Gastrocnemius medialis (tissue), 4 donors: ENCODE measurements around the gene SLC41A1. TPM values are rescaled to one million over a fixed set of nuclear protein-coding genes. Genes with fewer than 3 reads are reported as not detected.

ENCODE experiments used
- ATAC-seq, 2 donors: fragments of 150-250 bp; one replicate each; pipeline ENCODE4 v1.9.1; 2016
- DNase-seq, 2 donors: peaks; one replicate each; pipeline ENCODE4 v3.0.0-alpha.2; 2019
- H3K27ac ChIP-seq, 4 donors: fragments of 200-600 bp; sonication (generic); 1 replicate in 1 of 4; 2 replicates in 3 of 4; pipeline ENCODE4 v1.5.1; 2016 to 2018; ENCODE audit warnings: mild to moderate bottlenecking in 2 of 4, moderate library complexity in 1 of 4
- H3K27me3 ChIP-seq, 3 donors: fragments of 200-600 bp; sonication (generic) in 2 of 3; 1 replicate in 1 of 3; 2 replicates in 2 of 3; pipeline versions ENCODE4 v1.5.1 to v1.6.0; 2016 to 2019; ENCODE audit warnings: mild to moderate bottlenecking in 1 of 3, moderate library complexity in 1 of 3
- H3K36me3 ChIP-seq, 2 donors: fragments of 200-600 bp; sonication (generic) in 1 of 2; one replicate each; pipeline ENCODE4 v1.5.1; 2017 to 2018
- H3K4me1 ChIP-seq, 2 donors: fragments of 200-600 bp; sonication (generic) in 1 of 2; one replicate each; pipeline ENCODE4 v1.5.1; 2016 to 2017; ENCODE audit warnings: mild to moderate bottlenecking in 2 of 2
- H3K4me3 ChIP-seq, 4 donors: fragments of 200-600 bp; sonication (generic) in 3 of 4; 1 replicate in 1 of 4; 2 replicates in 3 of 4; pipeline ENCODE4 v1.5.1; 2016 to 2019; ENCODE audit warnings: mild to moderate bottlenecking in 2 of 4
- H3K9me3 ChIP-seq, 3 donors: fragments of 200-600 bp; sonication (generic) in 2 of 3; 1 replicate in 1 of 3; 2 replicates in 2 of 3; pipeline ENCODE4 v1.5.1; 2016 to 2019
- POLR2A ChIP-seq, 2 donors: fragments of 450-650 bp; IDR thresholded peaks; one replicate each; pipeline ENCODE4 v1.6.1; 2017; ENCODE audit warnings: antibody characterized with exemption in 2 of 2, mild to moderate bottlenecking in 2 of 2, moderate library complexity in 2 of 2
- in situ Hi-C, 4 donors: fragments of 200-750 bp; cut with MboI; loops; one replicate each; pipeline versions ENCODE4 v1.15.0 to v1.8.0; 2017; ENCODE audit warnings: low sequenced_read_pairs in 4 of 4
- intact Hi-C: fragments of 100-400 bp; cut with DNase I; formaldehyde crosslinking; loops from one replicate; pipeline ENCODE4 v1.15.1; 2023; ENCODE audit warnings: low total_unique reads
- total RNA-seq, 4 donors: library from RNA; depleted of rRNA; stranded (reverse); fragments of >200 nt; gene quantifications; one replicate each; pipeline versions ENCODE4 v1.1.0 to v1.2.3, GENCODE V29; 2016
- TF ChIP-seq, protein P1 (sequence below), 5 experiments: fragments of 450-650 bp in 3 of 5; fragments of 200-600 bp in 2 of 5; sonication (generic) in 2 of 5; IDR thresholded peaks in 4 of 5; conservative IDR thresholded peaks in 1 of 5; 1 replicate in 4 of 5; 2 replicates in 1 of 5; pipeline ENCODE4 v1.5.1; 2016 to 2019; ENCODE audit warnings: antibody characterized with exemption in 5 of 5, mild to moderate bottlenecking in 3 of 5, moderate library complexity in 3 of 5

Gene SLC41A1
- total RNA-seq, 4 donors from 2014 or later, result 21.5 to 39.8 (median 36.8) TPM

DNA sequence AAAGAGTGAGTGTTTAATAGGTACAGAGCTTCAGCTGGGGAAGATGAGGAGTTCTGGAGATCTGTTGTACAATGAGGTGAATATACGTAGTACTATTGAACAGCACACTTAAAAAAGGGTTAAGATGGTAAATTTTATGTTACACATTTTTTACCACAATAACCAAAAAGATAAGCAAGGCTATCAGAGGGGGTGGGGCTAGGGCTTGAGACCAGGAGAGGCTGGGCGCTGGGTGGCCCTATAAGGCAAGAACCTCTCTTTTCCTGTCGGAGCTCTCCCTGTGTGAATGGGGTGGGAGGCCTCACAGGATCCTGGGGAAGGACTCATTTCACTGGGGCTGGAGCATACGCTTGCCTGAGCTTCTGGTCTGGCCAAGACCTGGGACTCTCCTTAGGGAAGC, 9.0 kb downstream of the SLC41A1 start:
- Histone ChIP-seq H3K27ac (no peak overlapping the region), H3K36me3 (peaks cover 0 to 18% of the 10 kb centered on the region in 2 donors), H3K4me1 (peaks cover 48 to 59% of the 10 kb centered on the region in 2 donors), H3K27me3 (no peaks in the 10 kb centered on the region), H3K9me3 (no peaks in the 10 kb centered on the region), H3K4me3 (no peak overlapping the region)
- DNase-seq, result no peak
- in situ Hi-C loops (no loop called here), intact Hi-C loops (no loop called here)
- TF ChIP-seq POLR2A (IDR thresholded peaks at IDR 0.05), result no peak
- TF ChIP-seq, protein P1, sequence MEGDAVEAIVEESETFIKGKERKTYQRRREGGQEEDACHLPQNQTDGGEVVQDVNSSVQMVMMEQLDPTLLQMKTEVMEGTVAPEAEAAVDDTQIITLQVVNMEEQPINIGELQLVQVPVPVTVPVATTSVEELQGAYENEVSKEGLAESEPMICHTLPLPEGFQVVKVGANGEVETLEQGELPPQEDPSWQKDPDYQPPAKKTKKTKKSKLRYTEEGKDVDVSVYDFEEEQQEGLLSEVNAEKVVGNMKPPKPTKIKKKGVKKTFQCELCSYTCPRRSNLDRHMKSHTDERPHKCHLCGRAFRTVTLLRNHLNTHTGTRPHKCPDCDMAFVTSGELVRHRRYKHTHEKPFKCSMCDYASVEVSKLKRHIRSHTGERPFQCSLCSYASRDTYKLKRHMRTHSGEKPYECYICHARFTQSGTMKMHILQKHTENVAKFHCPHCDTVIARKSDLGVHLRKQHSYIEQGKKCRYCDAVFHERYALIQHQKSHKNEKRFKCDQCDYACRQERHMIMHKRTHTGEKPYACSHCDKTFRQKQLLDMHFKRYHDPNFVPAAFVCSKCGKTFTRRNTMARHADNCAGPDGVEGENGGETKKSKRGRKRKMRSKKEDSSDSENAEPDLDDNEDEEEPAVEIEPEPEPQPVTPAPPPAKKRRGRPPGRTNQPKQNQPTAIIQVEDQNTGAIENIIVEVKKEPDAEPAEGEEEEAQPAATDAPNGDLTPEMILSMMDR (IDR thresholded peaks at IDR 0.05 in 4 of 5, conservative IDR thresholded peaks at IDR 0.05 in 1 of 5), result no peak
- no peak for ATAC-seq

- Histone ChIP-seq H3K4me3 (no peak overlapping the region), H3K36me3 (peaks cover 0 to 37% of the 10 kb centered on the region in 2 donors), H3K4me1 (peaks cover 34 to 40% of the 10 kb centered on the region in 2 donors), H3K27me3 (no peaks in the 10 kb centered on the region), H3K27ac (peak overlapping the region in 2 of 4 donors; percentile 18 to 39), H3K9me3 (no peaks in the 10 kb centered on the region)
- ATAC-seq (no peak), DNase-seq (no peak)
- intact Hi-C loops (no loop called here), in situ Hi-C loops (no loop called here)
- no peak for TF ChIP-seq POLR2A (IDR thresholded peaks at IDR 0.05)
These were observed 10.9 kb downstream of the SLC41A1 start for GRCh38 chr1:205802060-205802459.

GRCh38 chr1:205800981-205801703, 11.9 kb downstream of the SLC41A1 start:
- Histone ChIP-seq H3K27me3 (no peaks in the 10 kb centered on the region), H3K4me3 (no peak overlapping the region), H3K27ac (peak overlapping the region in 2 of 4 donors; percentile 35 to 39), H3K4me1 (peaks cover 26 to 31% of the 10 kb centered on the region in 2 donors), H3K9me3 (no peaks in the 10 kb centered on the region), H3K36me3 (peaks cover 0 to 45% of the 10 kb centered on the region in 2 donors)
- no peak for DNase-seq
- in situ Hi-C loops (no loop called here), intact Hi-C loops (no loop called here)
- no peak for TF ChIP-seq POLR2A (IDR thresholded peaks at IDR 0.05)
- TF ChIP-seq, protein P1 (IDR thresholded peaks at IDR 0.05 in 4 of 5, conservative IDR thresholded peaks at IDR 0.05 in 1 of 5), result no peak
- no peak for ATAC-seq

GRCh38 chr1:205800427-205800826, 12.6 kb downstream of the SLC41A1 start:
- no peak overlapping the region for H3K27ac ChIP-seq
- H3K27me3 ChIP-seq, result no peaks in the 10 kb centered on the region
- in situ Hi-C loops (no loop called here), intact Hi-C loops (no loop called here)
- DNase-seq (no peak), ATAC-seq (no peak)
- no peak for TF ChIP-seq POLR2A (IDR thresholded peaks at IDR 0.05)
- TF ChIP-seq, protein P1 (IDR thresholded peaks at IDR 0.05 in 4 of 5, conservative IDR thresholded peaks at IDR 0.05 in 1 of 5), result no peak
- H3K4me3 ChIP-seq, result no peak overlapping the region
- H3K9me3 ChIP-seq, result no peaks in the 10 kb centered on the region
- peaks cover 0 to 52% of the 10 kb centered on the region in 2 donors for H3K36me3 ChIP-seq
- H3K4me1 ChIP-seq, result peaks cover 20 to 24% of the 10 kb centered on the region in 2 donors

DNA sequence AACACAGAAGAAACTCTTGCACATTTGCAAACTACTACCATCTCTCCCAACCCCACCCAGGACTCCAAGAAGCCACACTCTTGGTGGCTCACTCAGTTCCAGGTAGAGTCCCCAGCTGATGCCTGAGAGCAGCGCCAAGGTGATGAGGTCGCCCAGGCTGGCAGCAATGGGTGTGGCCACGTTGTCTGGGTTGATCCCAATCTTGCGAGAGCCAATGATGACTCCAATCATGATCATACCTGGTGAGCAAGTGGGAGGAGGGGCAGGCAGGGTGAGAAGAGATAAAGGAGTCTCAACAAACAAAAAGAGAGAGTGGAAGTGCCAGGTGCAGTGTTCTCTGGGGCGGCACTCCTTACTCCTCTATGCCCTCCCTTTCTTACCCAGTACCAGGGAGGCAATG, 14.4 kb downstream of the SLC41A1 start:
- TF ChIP-seq, protein P1 (IDR thresholded peaks at IDR 0.05 in 4 of 5, conservative IDR thresholded peaks at IDR 0.05 in 1 of 5), result no peak
- TF ChIP-seq POLR2A (IDR thresholded peaks at IDR 0.05), result no peak
- no peak for DNase-seq
- in situ Hi-C loops, result loop anchor here (10.0 to 25.0 kb wide), 5 partner anchors 114 to 314 kb away; partner anchors contain the start of gene AVPR1B (in 1 of the 4)

More for the DNA sequence above, 14.4 kb downstream of the SLC41A1 start:
- ATAC-seq, result no peak
- intact Hi-C loops, result no loop called here
- peaks cover 0 to 71% of the 10 kb centered on the region in 2 donors for H3K36me3 ChIP-seq
- no peak overlapping the region for H3K27ac ChIP-seq
- peaks cover 11 to 13% of the 10 kb centered on the region in 2 donors for H3K4me1 ChIP-seq
- no peak overlapping the region for H3K4me3 ChIP-seq
- no peaks in the 10 kb centered on the region for H3K9me3 ChIP-seq
- no peaks in the 10 kb centered on the region for H3K27me3 ChIP-seq
